ENCODE results near the gene MYO7A.

Gene MYO7A

GRCh38 chr11:77191823-77192495, 63.9 kb downstream of the MYO7A start:
- H3K27ac Mint-ChIP-seq, result no peak overlapping the region
- no peaks in the 10 kb centered on the region for H3K36me3 Mint-ChIP-seq (ENCODE audit: low read depth)
- peaks cover 13% of the 10 kb centered on the region for H3K4me1 Mint-ChIP-seq
- peak overlapping the region in 2 of 3 experiments; percentile 38 to 62 for H3K4me3 Mint-ChIP-seq
- no peaks in the 10 kb centered on the region for H3K9me3 Mint-ChIP-seq
- H3K27me3 Mint-ChIP-seq (ENCODE audit: low read depth), result peaks cover 5% of the 10 kb centered on the region
- TF ChIP-seq CTCF (IDR thresholded peaks at IDR 0.05; ENCODE audit: unreplicated experiment in 3 of 3), result peak; percentile 62 to 69 (median 66)

- no peak for TF ChIP-seq CTCF (IDR thresholded peaks at IDR 0.05; ENCODE audit: unreplicated experiment in 3 of 3)
- Mint-ChIP-seq H3K27ac (no peak overlapping the region), H3K4me1 (peaks cover 13% of the 10 kb centered on the region), H3K4me3 (no peak overlapping the region), H3K36me3 (ENCODE audit: low read depth) (no peaks in the 10 kb centered on the region), H3K9me3 (no peaks in the 10 kb centered on the region), H3K27me3 (ENCODE audit: low read depth) (peaks cover 5% of the 10 kb centered on the region)
Measured at GRCh38 chr11:77193167-77193566, 65.1 kb downstream of the MYO7A start.

GRCh38 chr11:77193911-77194830, 66.1 kb downstream of the MYO7A start:
- Mint-ChIP-seq H3K4me3 (no peak overlapping the region), H3K4me1 (peaks cover 10% of the 10 kb centered on the region), H3K27me3 (ENCODE audit: low read depth) (no peaks in the 10 kb centered on the region), H3K27ac (no peak overlapping the region), H3K36me3 (ENCODE audit: low read depth) (no peaks in the 10 kb centered on the region), H3K9me3 (no peaks in the 10 kb centered on the region)
- no peak for TF ChIP-seq CTCF (IDR thresholded peaks at IDR 0.05; ENCODE audit: unreplicated experiment in 3 of 3)

GRCh38 chr11:77195071-77195755, 67.2 kb downstream of the MYO7A start:
- H3K27me3 Mint-ChIP-seq (ENCODE audit: low read depth), result no peaks in the 10 kb centered on the region
- peaks cover 10% of the 10 kb centered on the region for H3K4me1 Mint-ChIP-seq
- H3K4me3 Mint-ChIP-seq, result no peak overlapping the region
- no peak for TF ChIP-seq CTCF (IDR thresholded peaks at IDR 0.05; ENCODE audit: unreplicated experiment in 3 of 3)
- no peaks in the 10 kb centered on the region for H3K9me3 Mint-ChIP-seq
- H3K27ac Mint-ChIP-seq, result no peak overlapping the region
- no peaks in the 10 kb centered on the region for H3K36me3 Mint-ChIP-seq (ENCODE audit: low read depth)

- no peaks in the 10 kb centered on the region for H3K27me3 Mint-ChIP-seq (ENCODE audit: low read depth)
- H3K4me1 Mint-ChIP-seq, result peaks cover 10% of the 10 kb centered on the region
- H3K27ac Mint-ChIP-seq, result no peak overlapping the region
- no peak for TF ChIP-seq CTCF (IDR thresholded peaks at IDR 0.05; ENCODE audit: unreplicated experiment in 3 of 3)
- H3K9me3 Mint-ChIP-seq, result no peaks in the 10 kb centered on the region
- H3K4me3 Mint-ChIP-seq, result no peak overlapping the region
- no peaks in the 10 kb centered on the region for H3K36me3 Mint-ChIP-seq (ENCODE audit: low read depth)
Measured at GRCh38 chr11:77196961-77197360, 68.9 kb downstream of the MYO7A start.
